Upper lobe of right lung (tissue), 1 donor: ENCODE measurements around the gene GPR39. TPM values are rescaled to one million over a fixed set of nuclear protein-coding genes. Genes with fewer than 3 reads are reported as not detected.
A peak's percentile ranks its signal among the peaks of the same experiment; 100 is the strongest.

Experiments
- ATAC-seq: fragments of 200-7000 bp; cut with Tn5 transposase; one replicate; pipeline ENCODE4 v1.9.1; 2020; ENCODE audit warnings: mild to moderate bottlenecking, moderate library complexity
- DNase-seq: peaks from one replicate; pipeline ENCODE4 v3.0.0-alpha.2; 2020
- H3K27ac ChIP-seq: fragments of 200-600 bp; one replicate; pipeline ENCODE4 v1.8.0; 2022
- H3K27me3 ChIP-seq: fragments of 200-600 bp; one replicate; pipeline ENCODE4 v1.8.0; 2022; ENCODE audit warnings: mild to moderate bottlenecking
- H3K36me3 ChIP-seq: fragments of 200-600 bp; one replicate; pipeline ENCODE4 v1.8.0; 2022
- H3K4me1 ChIP-seq: fragments of 200-600 bp; one replicate; pipeline ENCODE4 v1.8.0; 2022
- H3K4me3 ChIP-seq: fragments of 200-600 bp; one replicate; pipeline ENCODE4 v1.8.0; 2022; ENCODE audit warnings: mild to moderate bottlenecking
- H3K9me3 ChIP-seq: fragments of 200-600 bp; one replicate; pipeline ENCODE4 v1.8.0; 2022
- intact Hi-C: fragments of 100-400 bp; cut with DNase I; formaldehyde crosslinking; loops from one replicate; pipeline ENCODE4 v1.11.0; 2022
- long read RNA-seq: library from polyadenylated mRNA; unstranded; transcript quantifications from one replicate; pipeline ENCODE4 v2.0.0, GENCODE V29; 2021
- total RNA-seq: library from RNA; stranded (reverse); fragmentation: NEBNext Ultra II Directional; extraction: Animal tissue kit (Norgen Biotek cat#: 25700); gene quantifications from one replicate; pipeline ENCODE4 v1.2.1, GENCODE V29; 2021
- TF ChIP-seq, protein P1 (sequence below): fragments of 200-600 bp; IDR thresholded peaks from one replicate; pipeline ENCODE4 v1.8.0; 2022; ENCODE audit warnings: antibody characterized with exemption
- donor health status: DM: no; HTN: yes; CAD: no; lungs with severe emphysema.

GPR39 gene
- total RNA-seq: 13.4 TPM
- long read RNA-seq, partial matches to known transcripts: 0 of 13 reads
- long read RNA-seq, other reads (novel, unspliced or antisense): 13 of 13 reads

DNA sequence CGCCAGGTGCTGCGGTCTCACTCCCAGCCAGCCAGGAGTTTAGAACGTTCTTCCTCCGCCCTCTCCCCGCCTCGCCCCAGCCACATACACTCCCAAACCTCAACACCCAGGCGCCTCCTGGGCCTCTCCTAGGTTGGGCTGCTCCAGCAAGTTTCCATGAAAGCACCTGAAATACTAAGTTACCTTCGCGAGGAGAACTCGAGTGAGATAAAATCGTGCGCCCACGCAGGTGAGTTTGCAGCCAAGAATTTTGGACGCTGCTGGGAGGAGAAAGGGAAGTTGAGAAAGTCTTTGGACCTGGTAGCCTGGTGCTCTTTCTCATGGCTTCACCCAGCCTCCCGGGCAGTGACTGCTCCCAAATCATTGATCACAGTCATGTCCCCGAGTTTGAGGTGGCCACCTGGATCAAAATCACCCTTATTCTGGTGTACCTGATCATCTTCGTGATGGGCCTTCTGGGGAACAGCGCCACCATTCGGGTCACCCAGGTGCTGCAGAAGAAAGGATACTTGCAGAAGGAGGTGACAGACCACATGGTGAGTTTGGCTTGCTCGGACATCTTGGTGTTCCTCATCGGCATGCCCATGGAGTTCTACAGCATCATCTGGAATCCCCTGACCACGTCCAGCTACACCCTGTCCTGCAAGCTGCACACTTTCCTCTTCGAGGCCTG lies at the start of gene GPR39:
Gene GPR39 (plus strand): TSS at position 83 of the 673 bp plus-strand sequence.
- H3K36me3 ChIP-seq: no peaks in the 10 kb centered on the region
- H3K4me1 ChIP-seq: peaks cover 8% of the 10 kb centered on the region
- ATAC-seq: no peak
- DNase-seq: peak; percentile 66
- H3K27me3 ChIP-seq: no peaks in the 10 kb centered on the region
- peak within 1 kb of the TSS; percentile 57 for H3K4me3 ChIP-seq
- peak within 1 kb of the TSS; percentile 84 for H3K27ac ChIP-seq
- intact Hi-C loops: no loop called here
- no peaks in the 10 kb centered on the region for H3K9me3 ChIP-seq
- TF ChIP-seq, protein P1, sequence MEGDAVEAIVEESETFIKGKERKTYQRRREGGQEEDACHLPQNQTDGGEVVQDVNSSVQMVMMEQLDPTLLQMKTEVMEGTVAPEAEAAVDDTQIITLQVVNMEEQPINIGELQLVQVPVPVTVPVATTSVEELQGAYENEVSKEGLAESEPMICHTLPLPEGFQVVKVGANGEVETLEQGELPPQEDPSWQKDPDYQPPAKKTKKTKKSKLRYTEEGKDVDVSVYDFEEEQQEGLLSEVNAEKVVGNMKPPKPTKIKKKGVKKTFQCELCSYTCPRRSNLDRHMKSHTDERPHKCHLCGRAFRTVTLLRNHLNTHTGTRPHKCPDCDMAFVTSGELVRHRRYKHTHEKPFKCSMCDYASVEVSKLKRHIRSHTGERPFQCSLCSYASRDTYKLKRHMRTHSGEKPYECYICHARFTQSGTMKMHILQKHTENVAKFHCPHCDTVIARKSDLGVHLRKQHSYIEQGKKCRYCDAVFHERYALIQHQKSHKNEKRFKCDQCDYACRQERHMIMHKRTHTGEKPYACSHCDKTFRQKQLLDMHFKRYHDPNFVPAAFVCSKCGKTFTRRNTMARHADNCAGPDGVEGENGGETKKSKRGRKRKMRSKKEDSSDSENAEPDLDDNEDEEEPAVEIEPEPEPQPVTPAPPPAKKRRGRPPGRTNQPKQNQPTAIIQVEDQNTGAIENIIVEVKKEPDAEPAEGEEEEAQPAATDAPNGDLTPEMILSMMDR: no peak

DNA sequence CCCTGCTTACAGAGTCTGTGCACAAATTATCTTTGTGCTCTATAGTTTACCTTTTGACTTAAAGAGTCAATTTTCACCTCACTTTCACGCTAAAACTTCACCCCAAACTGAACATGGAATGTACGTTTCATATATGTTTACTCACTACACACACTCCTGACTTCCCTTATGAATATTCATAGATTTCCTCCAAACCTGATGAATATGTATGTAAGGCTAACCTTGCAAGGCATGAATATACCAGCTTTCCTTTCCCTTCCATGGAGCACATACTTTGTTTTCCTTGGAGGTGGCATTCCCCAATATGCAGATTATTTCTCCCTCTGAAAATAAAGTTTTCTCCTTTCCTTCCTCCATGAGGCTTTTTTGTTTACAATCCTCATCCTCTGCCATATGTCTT lies 48.4 kb upstream of the GPR39 start:
- intact Hi-C loops: no loop called here
- no peak overlapping the region for H3K4me3 ChIP-seq
- H3K9me3 ChIP-seq: peaks cover 9% of the 10 kb centered on the region
- no peaks in the 10 kb centered on the region for H3K27me3 ChIP-seq
- DNase-seq: no peak
- TF ChIP-seq, protein P1: no peak
- no peaks in the 10 kb centered on the region for H3K36me3 ChIP-seq
- no peaks in the 10 kb centered on the region for H3K4me1 ChIP-seq
- no peak for ATAC-seq
- no peak overlapping the region for H3K27ac ChIP-seq

DNA sequence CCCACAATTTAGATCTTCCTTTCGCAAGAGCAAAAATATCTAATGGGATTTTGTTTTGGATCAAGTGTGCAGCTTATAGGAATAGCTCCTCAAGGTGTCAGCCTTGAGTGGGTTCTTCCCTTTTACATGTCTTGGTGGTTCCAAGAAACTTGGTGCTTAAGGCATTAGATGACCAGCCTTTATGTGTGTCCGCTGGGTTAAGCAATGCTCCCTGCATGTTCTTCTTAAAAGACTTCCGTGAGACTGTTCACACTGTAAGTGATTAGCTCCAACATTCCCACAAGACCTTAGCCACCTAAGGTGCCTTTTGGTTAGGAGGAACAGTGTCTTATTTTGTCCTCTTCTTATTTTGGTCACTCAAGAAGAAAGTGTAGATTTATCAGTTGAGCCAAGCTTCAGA lies 44.3 kb upstream of the GPR39 start:
- Histone ChIP-seq H3K4me3 (no peak overlapping the region), H3K27me3 (no peaks in the 10 kb centered on the region), H3K27ac (no peak overlapping the region), H3K9me3 (no peaks in the 10 kb centered on the region), H3K4me1 (no peaks in the 10 kb centered on the region), H3K36me3 (no peaks in the 10 kb centered on the region)
- intact Hi-C loops: no loop called here
- DNase-seq (no peak), ATAC-seq (no peak)
- TF ChIP-seq, protein P1: no peak

DNA sequence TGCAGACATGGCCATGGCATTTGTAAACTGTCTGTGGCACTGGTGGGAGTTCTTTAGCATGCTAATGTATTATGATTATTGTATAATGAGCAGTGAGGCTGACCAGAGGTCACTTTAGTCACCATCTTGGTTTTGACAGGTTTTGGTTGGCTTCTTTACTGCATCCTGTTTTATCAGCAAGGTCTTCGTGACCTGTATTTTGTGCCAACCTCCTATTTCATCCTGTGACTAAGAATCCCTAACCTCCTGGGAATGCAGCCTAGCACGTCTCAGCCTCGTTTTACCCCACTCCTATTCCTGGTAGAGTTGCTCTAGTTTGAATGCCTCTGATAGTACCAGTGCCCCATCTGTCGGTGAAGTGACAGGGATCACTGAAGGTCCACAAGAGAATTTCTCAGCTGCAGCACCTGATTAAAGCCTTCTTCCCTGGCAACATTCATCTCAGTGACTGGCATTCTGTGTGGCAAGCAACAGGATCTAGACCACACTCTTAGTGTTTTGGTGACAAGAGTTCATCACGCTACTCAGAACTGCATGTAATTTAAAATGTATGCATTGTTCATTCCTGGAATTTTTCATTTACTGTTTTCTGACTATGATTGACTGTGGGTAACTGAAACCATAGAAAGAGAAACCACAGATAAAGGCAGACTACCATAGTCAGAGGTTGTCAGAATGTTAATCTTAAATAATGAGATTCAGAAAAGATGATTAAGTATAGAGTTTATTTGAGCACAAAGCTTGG lies 43.0 kb upstream of the GPR39 start:
- DNase-seq (no peak), ATAC-seq (no peak)
- TF ChIP-seq, protein P1: no peak
- intact Hi-C loops: no loop called here
- Histone ChIP-seq H3K27ac (no peak overlapping the region), H3K9me3 (no peaks in the 10 kb centered on the region), H3K4me1 (no peaks in the 10 kb centered on the region), H3K27me3 (no peaks in the 10 kb centered on the region), H3K36me3 (no peaks in the 10 kb centered on the region), H3K4me3 (no peak overlapping the region)

DNA sequence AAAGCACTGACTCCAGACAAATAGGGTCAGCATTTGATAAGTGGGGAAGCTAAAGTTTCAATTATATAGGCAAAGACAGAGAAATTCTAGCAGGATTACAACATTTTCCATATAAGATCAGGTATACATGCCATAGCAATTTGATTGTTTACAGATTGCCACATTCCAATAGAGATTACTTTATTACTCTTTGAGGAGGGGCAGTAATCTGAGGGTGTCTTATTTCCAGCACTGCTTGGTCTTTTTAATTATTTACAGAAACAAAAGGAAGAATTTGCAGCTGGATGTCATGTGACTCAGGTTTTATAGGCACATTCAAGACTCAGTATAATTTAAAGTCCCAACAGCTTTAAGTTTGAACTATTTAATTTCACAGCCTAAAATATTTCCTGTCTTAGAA lies 42.5 kb upstream of the GPR39 start:
- Histone ChIP-seq H3K4me3 (no peak overlapping the region), H3K4me1 (no peaks in the 10 kb centered on the region), H3K36me3 (no peaks in the 10 kb centered on the region), H3K27ac (no peak overlapping the region), H3K9me3 (no peaks in the 10 kb centered on the region), H3K27me3 (no peaks in the 10 kb centered on the region)
- DNase-seq (no peak), ATAC-seq (no peak)
- TF ChIP-seq, protein P1: no peak
- intact Hi-C loops: no loop called here
